GM12872 (cell line): Measurements from ENCODE around the gene TMEM164.
A peak's percentile ranks its signal among the peaks of the same experiment; 100 is the strongest.

Experiments used
- CTCF ChIP-seq: IDR thresholded peaks from 3 replicates; pipeline ENCODE4 v1.5.1; 2011; ENCODE audit warnings: low read depth, mild to moderate bottlenecking, low read length, moderate library complexity; ENCODE audit not compliant: insufficient read depth

The TMEM164 gene

GRCh38 chrX:110161361-110161686 lies 158.4 kb downstream of the TMEM164 start:
- no peak for TF ChIP-seq CTCF

- no peak for TF ChIP-seq CTCF
These were observed 159.2 kb downstream of the TMEM164 start for GRCh38 chrX:110162131-110162530.

GRCh38 chrX:110162867-110163266 lies 160.0 kb downstream of the TMEM164 start:
- TF ChIP-seq CTCF: no peak

- no peak for TF ChIP-seq CTCF
These were observed 160.6 kb downstream of the TMEM164 start for GRCh38 chrX:110163488-110163887.

- peak; percentile 63 for TF ChIP-seq CTCF
These were observed 165.1 kb downstream of the TMEM164 start for GRCh38 chrX:110167952-110168451.

- TF ChIP-seq CTCF: no peak
These were observed 165.7 kb downstream of the TMEM164 start for GRCh38 chrX:110168585-110168984.

- TF ChIP-seq CTCF: no peak
These were observed 167.1 kb downstream of the TMEM164 start for GRCh38 chrX:110170029-110170428.

- no peak for TF ChIP-seq CTCF
These were observed 168.5 kb downstream of the TMEM164 start for GRCh38 chrX:110171442-110171841.
